Activated CD4-positive, alpha-beta T cell treated with anti-CD3 and anti-CD28 coated beads for 1 hour (primary cell): Measurements from ENCODE around the gene UGT1A8.
"Not testable (repeated sequence)": the region's sequence is repeated elsewhere in the genome, so short reads cannot be mapped to it uniquely, and the experiment has no call there.

Experiments used
- DNase-seq: peaks from one replicate; pipeline ENCODE4 v3.0.0-alpha.2; 2020

Gene UGT1A8

DNA sequence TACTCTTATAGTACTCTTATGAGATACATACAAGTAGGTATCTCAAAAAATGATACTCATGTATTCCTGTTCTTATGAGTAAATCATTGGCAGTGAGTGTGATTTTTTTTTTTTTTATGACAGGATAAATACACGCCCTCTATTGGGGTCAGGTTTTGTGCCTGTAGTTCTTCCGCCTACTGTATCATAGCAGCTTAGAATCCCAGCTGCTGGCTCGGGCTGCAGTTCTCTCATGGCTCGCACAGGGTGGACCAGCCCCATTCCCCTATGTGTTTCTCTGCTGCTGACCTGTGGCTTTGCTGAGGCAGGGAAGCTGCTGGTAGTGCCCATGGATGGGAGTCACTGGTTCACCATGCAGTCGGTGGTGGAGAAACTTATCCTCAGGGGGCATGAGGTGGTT lies at the start of gene UGT1A8:
UGT1A8 (plus strand) TSS at position 158 of the 400 bp plus-strand sequence; CDS start at position 233, 75 bp downstream.
- not testable (repeated sequence) for DNase-seq

DNA sequence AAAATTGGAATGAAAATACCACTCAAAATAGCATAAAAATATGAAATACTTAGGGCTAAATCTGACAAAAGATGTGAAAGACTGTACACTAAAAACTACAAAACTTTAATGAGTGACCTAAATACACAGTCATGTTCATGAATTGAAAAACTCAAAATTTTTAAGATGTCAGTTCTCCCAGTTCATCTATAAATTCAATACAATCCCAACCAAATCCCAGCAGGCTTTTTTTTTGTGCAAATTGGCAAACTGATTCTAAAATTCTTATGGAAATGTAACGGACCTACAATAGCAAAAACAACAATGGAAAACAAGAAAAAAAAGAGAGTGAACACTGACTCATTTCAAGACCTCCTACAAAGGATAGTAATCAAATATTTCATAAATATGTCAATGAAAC lies 46.4 kb upstream of the UGT1A8 start:
- no peak for DNase-seq

DNA sequence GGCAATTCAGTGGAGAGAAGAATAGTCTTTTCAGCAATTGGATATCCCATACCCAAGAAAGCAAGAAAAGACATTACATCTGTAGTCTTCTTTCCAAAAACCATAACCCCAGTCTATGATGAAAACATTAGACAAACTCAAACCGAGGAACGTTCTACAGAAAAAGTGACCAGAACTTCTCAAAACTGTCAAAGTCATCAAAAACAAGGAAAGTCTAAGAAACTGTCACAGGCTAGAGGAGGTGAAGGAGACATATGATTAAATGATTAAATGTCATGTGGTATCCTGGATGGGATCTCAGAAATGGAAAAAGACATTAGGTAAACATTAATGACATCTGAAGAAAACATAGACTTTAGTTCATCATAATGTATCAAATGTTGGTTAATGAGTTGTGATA lies 46.0 kb upstream of the UGT1A8 start:
- DNase-seq: no peak

- DNase-seq: no peak
Observed at GRCh38 chr2:233572468-233572867, 45.0 kb upstream of the UGT1A8 start.

- DNase-seq: not testable (repeated sequence)
Observed at GRCh38 chr2:233577341-233577740, 40.1 kb upstream of the UGT1A8 start.

GRCh38 chr2:233583217-233583965 lies 34.0 kb upstream of the UGT1A8 start:
- DNase-seq: not testable (repeated sequence)

GRCh38 chr2:233584210-233584609 lies 33.2 kb upstream of the UGT1A8 start:
- no peak for DNase-seq

DNA sequence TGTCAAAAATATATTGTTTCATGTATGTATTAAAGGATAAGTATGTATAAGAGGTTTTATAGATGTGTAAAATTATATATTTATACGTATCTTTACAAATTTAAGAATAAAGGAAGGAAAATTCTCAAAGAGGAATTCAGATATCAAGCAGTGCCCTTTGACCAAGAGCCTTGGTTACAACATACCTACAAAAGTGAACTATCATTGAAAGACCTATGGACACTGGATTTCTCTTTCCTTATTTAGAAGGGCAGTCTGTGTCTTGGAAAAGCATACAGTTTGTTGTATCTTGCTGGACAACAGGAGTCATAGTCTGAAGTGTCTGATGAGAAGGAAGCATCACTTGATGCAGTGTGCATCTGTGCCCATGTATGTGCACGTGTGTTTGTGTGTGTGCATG lies 29.0 kb upstream of the UGT1A8 start:
- no peak for DNase-seq

DNA sequence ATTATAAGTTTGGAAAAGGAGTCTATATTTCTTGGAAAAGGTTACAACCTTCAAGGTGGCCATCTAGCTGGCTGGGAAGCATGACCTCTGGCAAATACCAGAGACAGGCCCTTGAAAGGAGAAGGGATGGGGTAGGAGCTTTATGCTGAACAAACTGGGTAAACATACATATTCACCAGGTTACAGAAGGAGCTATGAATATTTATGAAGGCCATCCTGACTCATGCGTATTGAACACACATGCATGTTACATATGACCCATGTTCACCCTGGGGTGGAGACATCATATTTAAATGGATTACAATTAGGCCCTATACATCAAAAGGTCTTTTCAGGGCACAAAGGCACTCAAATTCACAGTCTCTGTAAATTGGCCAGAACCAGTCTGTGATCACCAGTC lies 24.7 kb upstream of the UGT1A8 start:
- not testable (repeated sequence) for DNase-seq

- no peak for DNase-seq
Observed at GRCh38 chr2:233593201-233593600, 24.2 kb upstream of the UGT1A8 start.

GRCh38 chr2:233597522-233597921 lies 19.9 kb upstream of the UGT1A8 start:
- no peak for DNase-seq

DNA sequence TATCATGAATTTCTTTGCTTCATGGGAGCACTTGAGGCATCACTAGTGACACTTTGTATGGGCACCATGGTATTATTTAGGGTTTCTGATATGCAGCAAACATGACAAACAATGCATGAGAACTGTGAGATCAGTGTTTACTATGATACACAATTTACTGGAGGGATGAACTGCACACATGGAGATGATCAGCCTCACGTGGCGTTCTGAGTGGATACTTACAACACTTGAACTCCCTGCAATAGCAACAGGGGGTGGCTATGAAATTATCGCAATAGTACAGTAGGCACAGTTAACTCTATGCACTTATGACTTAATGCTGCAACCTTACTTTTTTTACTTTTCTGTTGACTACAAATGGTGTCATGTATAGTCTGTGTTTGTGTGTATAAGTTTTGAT lies 18.5 kb upstream of the UGT1A8 start:
- DNase-seq: no peak

DNA sequence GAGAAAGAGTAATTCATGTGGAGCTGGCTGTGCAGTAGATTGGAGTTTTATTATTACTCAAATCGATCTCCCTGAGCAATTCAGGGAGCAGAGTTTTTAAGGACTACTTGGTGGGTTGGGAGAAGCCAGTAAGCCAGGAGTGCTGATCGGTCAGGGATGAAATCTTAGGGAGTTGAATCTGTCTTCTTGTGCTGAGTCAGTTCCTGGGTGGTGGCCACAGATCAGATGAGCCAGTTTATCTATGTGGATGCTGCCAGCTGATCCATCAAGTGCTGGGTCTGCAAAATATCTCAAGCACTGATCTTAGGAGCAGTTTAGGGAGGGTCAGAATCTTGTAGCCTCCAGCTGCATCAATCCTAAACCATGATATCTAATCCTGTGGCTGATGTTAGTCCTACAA lies 17.0 kb upstream of the UGT1A8 start:
- no peak for DNase-seq

DNA sequence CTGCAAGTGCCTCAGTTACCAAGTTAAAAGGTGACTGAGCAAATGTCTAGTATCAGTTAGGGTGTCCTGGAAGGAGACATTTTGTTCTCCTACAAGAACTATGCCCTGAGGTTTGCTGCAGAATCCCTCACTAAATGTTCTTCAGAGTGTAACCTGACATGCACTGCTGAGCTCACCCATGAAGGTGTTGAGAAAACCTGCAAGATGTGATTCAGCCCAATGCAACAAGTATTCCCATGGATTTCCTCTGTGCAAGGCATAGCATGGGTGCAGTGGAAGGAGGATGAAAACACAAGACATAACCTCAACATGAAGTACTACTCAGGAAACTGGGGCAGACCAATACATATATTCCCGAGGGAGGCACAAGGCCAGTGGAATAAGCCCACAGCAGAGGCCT lies 15.4 kb upstream of the UGT1A8 start:
- no peak for DNase-seq

DNA sequence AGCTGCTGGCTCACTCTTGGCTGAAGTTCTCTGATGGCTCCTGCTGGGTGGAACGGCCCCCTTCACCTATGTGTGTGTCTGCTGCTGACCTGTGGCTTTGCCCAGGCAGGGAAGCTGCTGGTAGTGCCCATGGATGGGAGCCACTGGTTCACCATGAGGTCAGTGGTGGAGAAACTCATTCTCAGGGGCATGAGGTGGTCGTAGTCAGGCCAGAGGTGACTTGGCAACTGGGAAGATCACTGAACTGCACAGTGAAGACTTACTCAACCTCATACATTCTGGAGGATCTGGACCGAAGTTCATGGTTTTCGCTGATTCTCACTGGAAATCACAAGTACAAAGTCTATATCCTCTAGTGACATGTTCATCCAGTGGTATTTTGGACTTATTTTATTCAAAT lies 13.9 kb upstream of the UGT1A8 start:
- no peak for DNase-seq

- DNase-seq: no peak
Observed at GRCh38 chr2:233604826-233605225, 12.6 kb upstream of the UGT1A8 start.

GRCh38 chr2:233605680-233606079 lies 11.8 kb upstream of the UGT1A8 start:
- DNase-seq: no peak

DNA sequence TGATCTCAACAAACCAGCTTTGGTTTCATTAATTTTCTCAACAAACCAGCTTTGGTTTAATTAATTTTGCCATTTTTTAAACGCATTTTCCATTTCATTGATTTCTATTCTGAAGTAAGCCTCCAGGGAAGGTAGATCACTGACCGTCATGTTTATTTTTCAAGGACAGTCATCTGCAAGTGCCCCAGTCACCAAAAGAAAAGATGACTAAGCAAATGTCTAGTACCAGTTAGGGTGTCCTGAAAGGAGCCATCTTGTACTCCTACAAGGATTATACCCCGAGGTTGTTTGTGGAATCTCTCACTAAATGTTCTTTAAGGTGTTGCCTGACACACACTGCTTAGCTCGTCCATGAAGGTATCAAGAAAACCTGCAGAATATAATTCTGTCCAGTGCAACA lies 6.1 kb upstream of the UGT1A8 start:
- no peak for DNase-seq

DNA sequence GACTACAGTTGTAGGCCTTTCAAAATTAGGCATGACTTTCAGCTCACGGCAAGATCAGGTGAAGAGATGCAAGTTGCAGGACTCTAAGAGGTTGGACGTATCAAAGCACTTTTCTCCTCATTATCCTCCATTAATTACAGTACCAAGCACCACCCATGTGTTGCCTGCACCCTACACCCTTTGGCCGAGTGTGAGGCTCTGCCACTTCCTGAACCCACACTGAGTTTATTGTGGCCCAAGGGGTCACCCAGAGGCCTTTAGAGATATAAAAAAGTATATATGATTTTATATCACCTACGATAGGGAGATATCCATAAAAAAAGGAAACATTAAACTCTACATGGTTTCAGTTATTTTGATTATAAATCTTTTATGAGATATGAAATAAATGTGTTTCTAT lies 2.8 kb downstream of the UGT1A8 start:
- DNase-seq: no peak

GRCh38 chr2:233621863-233622262 lies 4.4 kb downstream of the UGT1A8 start:
- not testable (repeated sequence) for DNase-seq

- DNase-seq: no peak
Observed at GRCh38 chr2:233627331-233628025, 10.0 kb downstream of the UGT1A8 start.

DNA sequence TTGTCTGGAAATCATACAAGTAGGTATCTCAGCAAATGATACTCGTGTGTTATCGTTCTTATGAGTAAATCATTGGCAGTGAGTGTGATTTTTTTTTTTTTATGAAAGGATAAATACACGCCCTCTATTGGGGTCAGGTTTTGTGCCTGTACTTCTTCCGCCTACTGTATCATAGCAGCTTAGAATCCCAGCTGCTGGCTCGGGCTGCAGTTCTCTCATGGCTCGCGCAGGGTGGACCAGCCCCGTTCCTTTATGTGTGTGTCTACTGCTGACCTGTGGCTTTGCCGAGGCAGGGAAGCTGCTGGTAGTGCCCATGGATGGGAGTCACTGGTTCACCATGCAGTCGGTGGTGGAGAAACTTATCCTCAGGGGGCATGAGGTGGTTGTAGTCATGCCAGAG lies 18.9 kb downstream of the UGT1A8 start, which contains the start of gene UGT1A10:
UGT1A10 (plus strand) TSS at position 143 of the 400 bp plus-strand sequence; CDS start at position 218, 75 bp downstream.
- DNase-seq: not testable (repeated sequence)

DNA sequence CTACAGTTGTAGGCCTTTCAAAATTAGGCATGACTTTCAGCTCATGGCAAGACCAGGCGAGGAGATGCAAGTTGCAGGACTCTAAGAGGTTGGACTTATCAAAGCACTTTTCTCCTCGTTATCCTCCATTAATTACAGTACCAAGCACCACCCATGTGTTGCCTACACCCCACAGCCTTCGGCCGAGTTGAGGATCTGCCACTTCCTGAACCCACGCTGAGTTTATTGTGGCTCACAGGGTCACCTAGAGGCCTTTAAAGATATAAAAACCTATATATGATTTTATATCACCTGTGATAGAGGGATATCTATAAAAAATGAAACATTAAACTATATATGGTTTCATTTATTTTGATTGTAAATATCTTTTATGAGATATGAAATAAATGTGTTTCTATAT lies 21.4 kb downstream of the UGT1A8 start:
- DNase-seq: no peak

GRCh38 chr2:233639860-233640259 lies 22.4 kb downstream of the UGT1A8 start:
- no peak for DNase-seq
